GM21737 (cell line): Measurements from ENCODE around the gene ACP6.
"Not testable (repeated sequence)": the region's sequence is repeated elsewhere in the genome, so short reads cannot be mapped to it uniquely, and the experiment has no call there.

Experiments used
- ATAC-seq: cut with Tn5 transposase; IDR thresholded peaks from one replicate; pipeline ENCODE4 v1.9.1; 2021; ENCODE audit warnings: mild to moderate bottlenecking, moderate library complexity; ENCODE audit not compliant: unreplicated experiment

ACP6 gene

DNA sequence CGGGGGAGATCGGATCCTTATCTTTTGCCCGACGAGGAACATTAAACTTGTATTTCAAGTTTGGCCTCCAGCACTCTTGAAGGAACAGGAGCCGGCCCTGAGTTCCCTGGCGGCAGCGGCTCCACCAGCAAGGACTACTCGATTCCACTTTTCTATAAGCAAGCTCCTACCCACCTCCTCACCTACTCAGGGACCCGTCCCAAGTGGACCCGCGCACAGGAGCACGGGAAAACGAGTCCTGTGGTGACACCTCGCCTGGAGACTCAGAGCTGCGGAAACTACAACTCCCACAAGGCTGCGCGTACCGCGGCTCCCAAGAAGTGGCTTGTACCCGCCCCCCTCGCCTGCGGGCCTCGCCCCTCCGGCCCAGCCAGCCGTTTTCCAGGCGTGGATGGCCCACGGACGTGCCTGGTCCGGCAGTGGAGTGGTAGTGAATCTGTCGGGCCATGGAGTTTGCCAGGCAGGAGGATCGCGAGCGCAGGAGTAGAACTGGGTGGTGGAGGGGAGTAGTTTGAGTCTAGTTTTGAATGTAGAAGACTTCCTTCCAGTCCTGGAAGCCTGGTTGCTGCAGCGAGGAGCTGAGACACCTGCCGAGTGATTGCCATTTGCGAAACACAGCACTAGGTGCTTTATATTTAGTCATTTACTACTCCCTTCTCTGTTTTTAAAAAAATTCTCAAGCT, at the start of gene ACP6:
Gene ACP6, minus strand, starts transcription at position 206 of the 683 bp plus-strand sequence. CDS start 476 bp downstream, outside the sequence.
- ATAC-seq: peak; percentile 96

DNA sequence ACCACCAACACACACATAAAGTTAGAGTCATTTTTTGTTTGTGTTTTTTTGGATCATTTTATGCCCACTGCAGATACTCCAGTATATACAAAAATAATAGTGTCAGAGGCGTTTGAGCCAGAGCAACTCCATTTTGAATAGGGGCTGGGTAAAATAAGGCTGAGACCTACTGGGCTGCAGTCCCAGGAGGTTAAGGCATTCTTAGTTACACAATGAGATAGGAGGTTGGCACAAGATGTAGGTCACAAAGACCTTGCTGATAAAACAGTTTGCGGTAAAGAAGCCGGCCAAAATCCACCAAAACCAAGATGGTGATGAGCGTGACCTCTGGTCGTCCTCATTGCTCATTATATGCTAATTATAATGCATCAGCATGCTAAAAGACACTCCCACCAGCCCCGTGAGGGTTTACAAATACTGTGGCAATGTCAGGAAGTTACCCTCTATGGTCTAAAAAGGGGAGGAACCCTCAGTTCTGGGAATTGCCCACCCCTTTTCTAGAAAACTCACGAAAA, 49.4 kb upstream of the ACP6 start:
- ATAC-seq: no peak

DNA sequence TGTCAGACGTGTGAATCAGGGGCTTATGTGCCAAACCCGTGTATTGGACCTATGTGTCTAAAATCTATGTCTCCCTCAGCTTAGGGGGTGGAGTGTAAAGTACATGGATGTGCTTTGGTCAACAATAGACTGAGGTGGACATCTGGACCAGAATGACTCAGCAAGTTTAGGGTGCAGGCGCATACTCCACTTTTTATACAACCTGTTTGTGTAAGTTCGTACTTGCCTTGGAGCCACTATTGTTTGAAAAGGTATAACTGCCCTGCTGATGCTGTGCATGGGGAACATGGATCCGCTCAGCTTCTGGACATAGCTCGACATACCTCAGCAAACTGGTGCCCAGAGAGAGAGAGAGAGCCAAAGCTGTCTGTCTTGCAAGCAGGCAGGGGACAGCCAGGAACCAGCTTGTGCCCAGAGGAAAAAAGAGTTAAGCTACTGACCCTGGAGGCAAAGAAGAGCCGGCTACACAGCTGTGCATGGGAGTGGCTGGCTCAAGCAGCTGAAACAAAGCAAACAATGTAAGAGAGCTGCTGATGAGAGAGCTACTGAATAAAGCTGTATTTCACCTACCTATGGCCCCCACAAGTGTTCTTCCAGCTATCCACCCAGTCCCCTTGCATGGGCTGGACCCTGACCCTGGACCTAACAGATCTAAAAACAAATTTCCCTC, 48.8 kb upstream of the ACP6 start:
- ATAC-seq: no peak

- no peak for ATAC-seq
Observed at GRCh38 chr1:147717706-147718097, 47.4 kb upstream of the ACP6 start.

- ATAC-seq: no peak
Observed at GRCh38 chr1:147717051-147717705, 46.9 kb upstream of the ACP6 start.

DNA sequence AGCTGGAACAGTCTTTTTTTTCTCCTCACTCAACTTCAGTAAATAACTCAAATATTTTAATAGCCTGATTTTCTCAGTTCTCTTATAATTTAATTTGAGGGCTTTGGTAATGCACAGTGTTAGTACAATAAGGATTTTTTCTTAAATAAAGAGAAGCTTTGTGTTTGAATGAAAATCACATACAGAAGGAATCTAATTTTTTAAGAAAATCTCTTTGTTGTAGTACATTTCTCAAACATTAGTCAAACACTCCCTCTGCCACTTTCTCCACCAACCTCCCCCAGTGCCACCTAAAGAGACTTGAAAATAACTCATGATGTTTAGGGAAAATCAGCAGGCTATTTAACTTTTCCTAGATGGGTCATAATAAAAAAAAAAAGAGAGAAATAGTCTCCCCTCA, 42.3 kb upstream of the ACP6 start:
- ATAC-seq: no peak

GRCh38 chr1:147700042-147701006, 30.0 kb upstream of the ACP6 start:
- ATAC-seq: no peak

- no peak for ATAC-seq
Observed at GRCh38 chr1:147699686-147700041, 29.3 kb upstream of the ACP6 start.

DNA sequence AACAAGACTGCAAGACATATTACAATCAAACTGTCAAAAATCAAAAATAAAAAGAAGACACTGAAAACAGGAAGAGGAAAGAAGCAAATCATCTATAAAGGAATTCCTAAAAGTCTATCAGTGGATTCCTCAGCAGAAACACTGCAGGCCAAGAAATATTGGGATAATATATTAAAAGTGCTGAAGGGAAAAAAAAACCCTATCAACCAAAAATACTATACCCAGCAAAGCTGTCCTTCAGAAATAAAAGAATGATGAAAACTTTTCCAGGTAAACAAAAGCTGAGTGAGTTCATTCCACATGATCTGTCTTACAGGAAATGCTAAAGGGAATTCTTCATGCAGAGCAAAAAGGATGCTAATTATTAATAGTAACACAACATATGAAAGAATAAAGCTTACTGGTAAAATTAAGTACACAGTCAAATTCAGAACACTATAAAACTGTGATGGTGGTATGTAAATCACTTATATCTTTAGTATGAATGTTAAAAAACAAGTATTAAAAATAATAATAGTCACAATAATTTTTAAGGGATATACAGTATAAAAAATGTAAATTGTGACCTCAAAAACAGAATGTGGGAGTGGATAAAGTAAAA, 12.9 kb upstream of the ACP6 start:
- ATAC-seq: no peak

DNA sequence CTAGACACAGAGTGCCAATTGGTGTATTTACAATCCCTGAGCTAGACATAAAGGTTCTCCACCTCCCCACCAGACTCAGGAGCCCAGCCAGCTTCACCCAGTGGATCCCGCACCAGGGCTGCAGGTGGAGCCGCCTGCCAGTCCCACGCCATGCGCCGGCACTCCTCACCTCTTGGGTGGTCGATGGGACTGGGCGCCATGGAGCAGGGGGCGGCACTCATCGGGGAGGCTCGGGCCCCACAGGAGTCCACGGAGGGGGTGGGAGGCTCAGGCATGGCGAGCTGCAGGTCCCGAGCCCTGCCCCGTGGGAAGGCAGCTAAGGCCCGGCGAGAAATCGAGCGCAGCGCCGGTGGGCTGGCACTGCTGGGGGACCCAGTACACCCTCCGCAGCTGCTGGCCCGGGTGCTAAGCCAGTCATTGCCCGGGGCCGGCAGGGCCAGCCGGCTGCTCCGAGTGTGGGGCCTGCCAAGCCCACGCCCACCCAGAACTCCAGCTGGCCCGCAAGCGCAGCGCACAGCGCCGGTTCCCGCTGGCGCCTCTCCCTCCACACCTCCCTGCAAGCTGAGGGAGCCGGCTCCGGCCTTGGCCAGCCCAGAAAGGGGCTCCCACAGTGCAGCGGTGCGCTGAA, 10.4 kb upstream of the ACP6 start:
- ATAC-seq: not testable (repeated sequence)

DNA sequence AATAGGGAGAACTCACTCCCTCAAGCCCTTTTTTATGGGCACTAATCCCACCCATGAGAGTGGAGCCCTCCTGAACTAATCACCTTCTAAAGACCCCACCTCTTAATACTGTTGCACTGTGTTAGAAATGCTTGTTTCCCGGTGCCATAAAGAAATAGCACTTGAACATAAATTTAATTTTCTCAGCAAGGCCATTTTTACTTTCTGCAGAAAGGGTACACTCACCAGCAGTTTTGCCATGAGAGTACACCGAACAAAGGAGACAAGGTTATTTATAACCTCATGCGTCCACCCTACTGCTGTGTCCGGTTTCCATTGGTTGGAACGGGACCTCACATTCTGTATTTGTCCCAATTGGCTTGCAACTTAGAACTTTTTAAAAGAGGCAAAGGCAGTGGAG, 7.4 kb upstream of the ACP6 start:
- ATAC-seq: not testable (repeated sequence)

GRCh38 chr1:147676311-147677085, 6.2 kb upstream of the ACP6 start:
- ATAC-seq: no peak

- ATAC-seq: no peak
Observed at GRCh38 chr1:147673816-147674215, 3.5 kb upstream of the ACP6 start.

GRCh38 chr1:147673406-147673805, 3.1 kb upstream of the ACP6 start:
- ATAC-seq: no peak

- peak; percentile 30 for ATAC-seq
Observed at GRCh38 chr1:147669469-147670318, 630 bp downstream of the ACP6 start.

- ATAC-seq: no peak
Observed at GRCh38 chr1:147665521-147665920, 4.8 kb downstream of the ACP6 start.

- no peak for ATAC-seq
Observed at GRCh38 chr1:147664206-147664605, 6.1 kb downstream of the ACP6 start.

- no peak for ATAC-seq
Observed at GRCh38 chr1:147654511-147654910, 15.8 kb downstream of the ACP6 start.
